ENCODE results near the gene CD276.

DNA sequence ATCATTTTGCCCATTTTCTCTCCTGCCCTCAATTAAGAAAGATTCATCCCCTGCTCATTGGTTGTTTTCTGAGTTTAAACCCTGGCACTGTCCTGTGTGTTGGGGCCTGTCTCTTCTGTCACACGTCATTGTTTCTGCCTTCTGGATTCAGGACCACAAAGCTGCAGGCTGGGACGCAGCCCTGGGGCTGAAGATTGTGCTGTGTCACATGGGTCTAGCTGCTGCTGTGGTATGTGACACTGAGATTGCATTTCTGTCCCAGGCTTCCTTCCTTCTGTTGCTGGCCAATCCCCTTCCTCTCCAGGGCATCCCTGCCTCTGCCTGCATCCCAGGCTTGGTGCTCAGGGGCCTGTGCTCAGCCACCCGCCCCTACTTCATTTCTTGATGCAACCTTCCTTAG lies 40.0 kb downstream of the CD276 start:
- no peak for TF ChIP-seq EZH2 (IDR thresholded peaks at IDR 0.05; ENCODE audit: insufficient read depth, poor library complexity, severe bottlenecking)
- TF ChIP-seq EZH2phosphoT487 (IDR thresholded peaks at IDR 0.05; ENCODE audit: insufficient read depth, low read depth): no peak
